Astrocyte (in vitro differentiated cells and primary cell): Measurements from ENCODE around the gene DYRK1A.

Experiments used
- EZH2 ChIP-seq: IDR thresholded peaks from 2 replicates; pipeline ENCODE4 v1.6.1; 2012; ENCODE audit warnings: mild to moderate bottlenecking, low read length, inconsistent platforms; ENCODE audit not compliant: insufficient read depth
- TF ChIP-seq, protein P1 (sequence below): IDR thresholded peaks from 2 replicates; pipeline ENCODE4 v1.5.1; 2011; ENCODE audit warnings: low read depth, mild to moderate bottlenecking, inconsistent platforms, low read length, moderate library complexity; ENCODE audit not compliant: insufficient read depth

DNA sequence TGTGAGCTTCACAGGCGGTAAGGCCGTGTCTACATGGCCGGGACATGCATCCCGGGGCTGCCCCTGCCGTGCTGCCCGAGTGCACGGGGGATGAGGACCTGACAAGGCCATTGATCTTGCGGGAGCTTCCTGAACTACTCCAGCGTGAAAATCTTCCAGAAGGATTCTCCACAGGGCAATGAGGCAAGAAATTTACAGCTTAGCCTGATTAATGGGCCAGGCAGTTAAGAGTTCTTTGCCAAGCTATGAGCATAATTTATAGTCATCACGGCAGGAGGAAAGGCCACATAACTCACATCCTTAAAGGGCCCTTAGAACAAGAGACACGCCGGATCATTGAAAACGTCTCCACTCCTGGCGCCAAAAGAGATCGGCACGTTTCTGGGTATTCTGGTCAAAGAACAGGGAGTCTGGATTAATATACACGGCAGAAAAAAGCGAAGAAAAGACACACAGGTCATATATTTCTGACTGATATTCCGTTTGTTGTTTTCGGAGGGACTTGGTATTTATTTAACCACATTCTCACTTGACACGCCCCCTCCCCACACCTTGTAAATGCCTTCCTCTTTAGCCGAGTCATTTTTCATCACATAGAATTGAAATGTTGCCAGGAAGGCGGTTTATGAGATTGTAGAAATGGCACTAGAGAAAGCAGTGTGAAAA, 180.5 kb downstream of the DYRK1A start:
- TF ChIP-seq, protein P1, sequence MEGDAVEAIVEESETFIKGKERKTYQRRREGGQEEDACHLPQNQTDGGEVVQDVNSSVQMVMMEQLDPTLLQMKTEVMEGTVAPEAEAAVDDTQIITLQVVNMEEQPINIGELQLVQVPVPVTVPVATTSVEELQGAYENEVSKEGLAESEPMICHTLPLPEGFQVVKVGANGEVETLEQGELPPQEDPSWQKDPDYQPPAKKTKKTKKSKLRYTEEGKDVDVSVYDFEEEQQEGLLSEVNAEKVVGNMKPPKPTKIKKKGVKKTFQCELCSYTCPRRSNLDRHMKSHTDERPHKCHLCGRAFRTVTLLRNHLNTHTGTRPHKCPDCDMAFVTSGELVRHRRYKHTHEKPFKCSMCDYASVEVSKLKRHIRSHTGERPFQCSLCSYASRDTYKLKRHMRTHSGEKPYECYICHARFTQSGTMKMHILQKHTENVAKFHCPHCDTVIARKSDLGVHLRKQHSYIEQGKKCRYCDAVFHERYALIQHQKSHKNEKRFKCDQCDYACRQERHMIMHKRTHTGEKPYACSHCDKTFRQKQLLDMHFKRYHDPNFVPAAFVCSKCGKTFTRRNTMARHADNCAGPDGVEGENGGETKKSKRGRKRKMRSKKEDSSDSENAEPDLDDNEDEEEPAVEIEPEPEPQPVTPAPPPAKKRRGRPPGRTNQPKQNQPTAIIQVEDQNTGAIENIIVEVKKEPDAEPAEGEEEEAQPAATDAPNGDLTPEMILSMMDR = no peak
- TF ChIP-seq EZH2 = no peak
